ENCODE measurements around the gene TGFB1I1. TPM values are rescaled to one million over a fixed set of nuclear protein-coding genes. Genes with fewer than 3 reads are reported as not detected.
A peak's percentile ranks its signal among the peaks of the same experiment; 100 is the strongest.

TGFB1I1 gene
- total RNA-seq, 2 experiments from 2014 or later, result 0.12 TPM; not detected in 1

GRCh38 chr16:31464781-31465260, 7.1 kb upstream of the TGFB1I1 start:
- Mint-ChIP-seq H3K36me3 (ENCODE audit: low read depth) (peaks cover 10% of the 10 kb centered on the region), H3K27me3 (ENCODE audit: low read depth) (no peaks in the 10 kb centered on the region), H3K9me3 (no peaks in the 10 kb centered on the region), H3K4me1 (ENCODE audit: low read depth) (peaks cover 14% of the 10 kb centered on the region), H3K27ac (no peak overlapping the region), H3K4me3 (no peak overlapping the region)
- intact Hi-C loops (cut with micrococcal nuclease), result no loop called here
- CTCF ChIA-PET, result no interaction called here
- no peak for DNase-seq

DNA sequence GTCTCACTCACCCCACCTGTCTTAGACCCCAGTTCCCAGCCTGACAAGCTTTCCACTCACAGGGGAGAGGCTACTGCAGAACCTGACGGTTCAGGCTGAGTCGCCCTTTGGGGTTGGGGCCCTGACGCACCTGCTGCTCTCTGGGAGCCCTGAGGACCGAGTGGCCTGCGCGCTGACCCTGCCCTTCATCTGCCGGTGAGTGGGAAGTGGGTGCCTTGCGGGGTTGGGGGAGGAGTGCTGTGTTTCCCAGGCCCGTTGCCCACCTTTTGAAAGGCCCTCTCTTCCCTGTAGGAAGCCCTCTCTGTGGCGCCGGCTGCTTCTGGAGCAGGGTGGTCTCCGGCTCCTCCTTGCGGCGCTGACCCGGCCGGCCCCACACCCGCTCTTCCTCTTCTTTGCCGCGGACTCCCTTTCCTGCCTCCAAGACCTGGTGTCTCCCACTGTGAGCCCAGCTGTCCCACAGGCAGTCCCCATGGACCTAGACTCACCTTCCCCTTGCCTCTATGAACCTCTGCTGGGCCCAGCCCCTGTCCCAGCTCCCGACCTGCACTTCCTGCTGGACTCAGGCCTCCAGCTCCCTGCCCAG, 6.1 kb upstream of the TGFB1I1 start:
- Mint-ChIP-seq H3K9me3 (no peaks in the 10 kb centered on the region), H3K4me1 (ENCODE audit: low read depth) (peaks cover 7% of the 10 kb centered on the region), H3K36me3 (ENCODE audit: low read depth) (peaks cover 10% of the 10 kb centered on the region), H3K27me3 (ENCODE audit: low read depth) (no peaks in the 10 kb centered on the region), H3K27ac (no peak overlapping the region), H3K4me3 (no peak overlapping the region)
- DNase-seq, result no peak
- CTCF ChIA-PET, result no interaction called here
- intact Hi-C loops (cut with micrococcal nuclease), result no loop called here

DNA sequence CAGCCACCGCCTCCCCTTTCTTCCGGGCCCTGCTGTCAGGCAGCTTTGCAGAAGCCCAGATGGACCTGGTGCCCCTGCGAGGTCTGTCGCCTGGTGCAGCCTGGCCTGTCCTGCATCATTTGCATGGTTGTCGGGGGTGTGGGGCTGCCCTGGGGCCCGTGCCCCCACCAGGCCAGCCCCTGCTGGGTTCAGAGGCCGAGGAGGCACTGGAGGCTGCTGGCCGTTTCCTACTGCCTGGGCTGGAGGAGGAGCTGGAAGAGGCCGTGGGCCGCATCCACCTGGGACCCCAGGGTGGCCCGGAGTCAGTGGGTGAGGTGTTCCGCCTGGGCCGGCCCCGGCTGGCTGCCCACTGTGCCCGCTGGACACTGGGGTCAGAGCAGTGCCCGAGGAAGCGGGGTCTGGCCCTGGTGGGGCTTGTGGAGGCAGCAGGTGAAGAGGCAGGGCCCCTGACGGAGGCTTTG, 5.5 kb upstream of the TGFB1I1 start:
- peaks cover 10% of the 10 kb centered on the region for H3K36me3 Mint-ChIP-seq (ENCODE audit: low read depth)
- no peak overlapping the region for H3K27ac Mint-ChIP-seq
- H3K9me3 Mint-ChIP-seq, result no peaks in the 10 kb centered on the region
- intact Hi-C loops (cut with micrococcal nuclease), result no loop called here
- no peak overlapping the region for H3K4me3 Mint-ChIP-seq
- peaks cover 7% of the 10 kb centered on the region for H3K4me1 Mint-ChIP-seq (ENCODE audit: low read depth)
- CTCF ChIA-PET, result no interaction called here
- H3K27me3 Mint-ChIP-seq (ENCODE audit: low read depth), result peaks cover 3% of the 10 kb centered on the region
- no peak for DNase-seq

DNA sequence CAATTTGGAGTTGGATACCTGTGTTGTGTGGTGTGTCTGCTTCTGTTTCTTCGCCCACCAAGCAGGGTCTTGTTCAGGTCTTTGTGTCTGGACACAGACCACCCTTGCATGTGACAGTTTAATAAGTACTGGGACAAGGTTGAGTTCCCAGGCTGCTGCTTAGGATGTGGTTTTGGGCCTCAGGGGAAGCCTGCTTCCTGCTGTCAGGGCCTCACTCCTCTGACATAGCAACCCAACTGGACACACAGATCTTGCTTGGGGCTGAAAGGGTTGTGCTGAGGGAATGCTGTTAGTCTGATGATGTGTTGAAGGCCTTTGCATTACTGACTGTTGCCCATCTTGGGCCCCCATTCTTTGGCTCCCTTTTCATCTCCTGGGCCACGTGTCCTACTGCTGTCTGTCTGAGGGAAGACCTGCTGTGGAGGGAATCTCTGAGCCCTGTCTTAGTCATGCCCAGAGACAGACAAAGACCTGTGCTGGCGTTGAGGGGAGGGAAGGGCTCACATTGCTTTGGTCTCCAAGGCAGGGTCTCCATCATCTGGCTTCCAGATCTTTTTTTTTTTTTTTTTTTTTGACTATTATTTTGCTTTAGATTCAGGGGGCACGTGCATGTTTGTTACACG, 4.7 kb upstream of the TGFB1I1 start:
- Mint-ChIP-seq H3K27ac (no peak overlapping the region), H3K27me3 (ENCODE audit: low read depth) (peaks cover 3% of the 10 kb centered on the region), H3K9me3 (no peaks in the 10 kb centered on the region), H3K4me3 (no peak overlapping the region), H3K36me3 (ENCODE audit: low read depth) (peaks cover 10% of the 10 kb centered on the region), H3K4me1 (ENCODE audit: low read depth) (peaks cover 8% of the 10 kb centered on the region)
- intact Hi-C loops (cut with micrococcal nuclease), result no loop called here
- no peak for DNase-seq
- CTCF ChIA-PET, result no interaction called here

DNA sequence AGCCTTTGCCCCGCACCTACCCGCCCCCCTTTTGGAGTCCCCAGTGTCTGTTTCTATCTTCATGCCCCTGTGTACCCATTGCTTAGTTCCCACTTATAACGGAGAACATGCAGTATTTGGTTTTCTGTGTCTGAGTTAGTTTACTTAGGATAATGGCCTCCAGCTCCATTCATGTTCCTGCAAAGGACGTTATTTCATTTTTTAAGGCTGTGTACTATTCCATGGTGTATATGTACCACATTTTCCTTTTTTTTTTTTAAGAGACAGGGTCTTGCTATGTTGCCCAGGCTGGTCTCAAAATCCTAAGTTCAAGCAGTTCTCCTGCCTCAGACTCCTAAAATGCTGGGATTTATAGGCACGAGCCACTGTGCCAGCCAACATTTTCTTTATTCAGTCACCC, 4.1 kb upstream of the TGFB1I1 start:
- no peak overlapping the region for H3K27ac Mint-ChIP-seq
- intact Hi-C loops (cut with micrococcal nuclease), result no loop called here
- H3K4me1 Mint-ChIP-seq (ENCODE audit: low read depth), result peaks cover 8% of the 10 kb centered on the region
- no peak for DNase-seq
- H3K9me3 Mint-ChIP-seq, result no peaks in the 10 kb centered on the region
- CTCF ChIA-PET, result no interaction called here
- H3K27me3 Mint-ChIP-seq (ENCODE audit: low read depth), result peaks cover 9% of the 10 kb centered on the region
- H3K36me3 Mint-ChIP-seq (ENCODE audit: low read depth), result peaks cover 8% of the 10 kb centered on the region
- no peak overlapping the region for H3K4me3 Mint-ChIP-seq

- no peak overlapping the region for H3K4me3 Mint-ChIP-seq
- no peak overlapping the region for H3K27ac Mint-ChIP-seq
- CTCF ChIA-PET, result no interaction called here
These were observed 1.3 kb upstream of the TGFB1I1 start for GRCh38 chr16:31470615-31471014.

GRCh38 chr16:31471241-31471874, 594 bp upstream of the TGFB1I1 start:
- no peak overlapping the region for H3K4me3 Mint-ChIP-seq
- DNase-seq, result no peak
- H3K27me3 Mint-ChIP-seq (ENCODE audit: low read depth), result peaks cover 18% of the 10 kb centered on the region
- no peaks in the 10 kb centered on the region for H3K9me3 Mint-ChIP-seq
- no peaks in the 10 kb centered on the region for H3K36me3 Mint-ChIP-seq (ENCODE audit: low read depth)
- CTCF ChIA-PET, result no interaction called here
- intact Hi-C loops (cut with micrococcal nuclease), result no loop called here
- H3K4me1 Mint-ChIP-seq (ENCODE audit: low read depth), result peaks cover 12% of the 10 kb centered on the region
- H3K27ac Mint-ChIP-seq, result no peak overlapping the region

More at GRCh38 chr16:31470615-31471014, 1.3 kb upstream of the TGFB1I1 start:
- peaks cover 8% of the 10 kb centered on the region for H3K4me1 Mint-ChIP-seq (ENCODE audit: low read depth)
- intact Hi-C loops (cut with micrococcal nuclease), result no loop called here
- H3K27me3 Mint-ChIP-seq (ENCODE audit: low read depth), result peaks cover 16% of the 10 kb centered on the region
- H3K36me3 Mint-ChIP-seq (ENCODE audit: low read depth), result peaks cover under 1% of the 10 kb centered on the region
- H3K9me3 Mint-ChIP-seq, result no peaks in the 10 kb centered on the region
- DNase-seq, result no peak

DNA sequence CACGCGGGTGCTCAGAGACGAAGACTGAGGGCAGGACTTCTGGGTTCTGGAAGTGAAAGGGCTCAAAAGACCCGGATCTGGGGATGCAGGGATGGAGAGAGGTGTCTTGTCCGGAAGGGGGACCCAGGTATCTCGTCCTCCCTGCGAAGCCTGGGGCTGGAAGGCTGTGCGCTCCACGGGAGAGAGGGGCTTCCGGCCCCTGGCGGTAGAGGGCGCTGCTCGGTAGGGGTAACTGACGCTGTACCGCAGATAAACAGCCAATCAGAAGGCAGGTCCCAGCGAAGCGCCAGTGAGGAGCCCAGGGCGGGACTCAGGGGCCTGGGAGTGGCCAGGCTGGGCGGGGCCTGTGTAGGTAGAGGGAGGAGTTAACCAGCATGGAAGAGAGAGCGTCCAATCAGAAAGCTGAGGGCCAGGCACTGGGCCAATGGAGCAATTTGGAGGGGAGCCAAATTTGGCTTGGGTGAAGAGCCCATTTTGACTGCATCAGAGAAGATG, 804 bp downstream of the TGFB1I1 start:
- peaks cover 13% of the 10 kb centered on the region for H3K4me1 Mint-ChIP-seq (ENCODE audit: low read depth)
- H3K4me3 Mint-ChIP-seq, result peak overlapping the region; percentile 46
- H3K9me3 Mint-ChIP-seq, result no peaks in the 10 kb centered on the region
- intact Hi-C loops (cut with micrococcal nuclease), result no loop called here
- peaks cover 22% of the 10 kb centered on the region for H3K27me3 Mint-ChIP-seq (ENCODE audit: low read depth)
- no peaks in the 10 kb centered on the region for H3K36me3 Mint-ChIP-seq (ENCODE audit: low read depth)
- CTCF ChIA-PET, result no interaction called here
- DNase-seq, result peak; percentile 56
- no peak overlapping the region for H3K27ac Mint-ChIP-seq

GRCh38 chr16:31473264-31473984, 1.5 kb downstream of the TGFB1I1 start:
- Mint-ChIP-seq H3K9me3 (no peaks in the 10 kb centered on the region), H3K4me3 (no peak overlapping the region), H3K4me1 (ENCODE audit: low read depth) (peaks cover 16% of the 10 kb centered on the region), H3K27ac (no peak overlapping the region), H3K36me3 (ENCODE audit: low read depth) (no peaks in the 10 kb centered on the region), H3K27me3 (ENCODE audit: low read depth) (peaks cover 22% of the 10 kb centered on the region)
- intact Hi-C loops (cut with micrococcal nuclease), result no loop called here
- no peak for DNase-seq
- CTCF ChIA-PET, result no interaction called here

GRCh38 chr16:31474173-31474714, 2.3 kb downstream of the TGFB1I1 start:
- intact Hi-C loops (cut with micrococcal nuclease), result no loop called here
- no peak overlapping the region for H3K27ac Mint-ChIP-seq
- H3K27me3 Mint-ChIP-seq (ENCODE audit: low read depth), result peaks cover 22% of the 10 kb centered on the region
- H3K36me3 Mint-ChIP-seq (ENCODE audit: low read depth), result no peaks in the 10 kb centered on the region
- no peak overlapping the region for H3K4me3 Mint-ChIP-seq
- peaks cover 16% of the 10 kb centered on the region for H3K4me1 Mint-ChIP-seq (ENCODE audit: low read depth)
- DNase-seq, result no peak
- H3K9me3 Mint-ChIP-seq, result no peaks in the 10 kb centered on the region
- CTCF ChIA-PET, result interaction anchor here (1.7 kb wide), 1 partner anchor 14 kb away, joined by 4 read pairs; no protein-coding TSS in a partner anchor

DNA sequence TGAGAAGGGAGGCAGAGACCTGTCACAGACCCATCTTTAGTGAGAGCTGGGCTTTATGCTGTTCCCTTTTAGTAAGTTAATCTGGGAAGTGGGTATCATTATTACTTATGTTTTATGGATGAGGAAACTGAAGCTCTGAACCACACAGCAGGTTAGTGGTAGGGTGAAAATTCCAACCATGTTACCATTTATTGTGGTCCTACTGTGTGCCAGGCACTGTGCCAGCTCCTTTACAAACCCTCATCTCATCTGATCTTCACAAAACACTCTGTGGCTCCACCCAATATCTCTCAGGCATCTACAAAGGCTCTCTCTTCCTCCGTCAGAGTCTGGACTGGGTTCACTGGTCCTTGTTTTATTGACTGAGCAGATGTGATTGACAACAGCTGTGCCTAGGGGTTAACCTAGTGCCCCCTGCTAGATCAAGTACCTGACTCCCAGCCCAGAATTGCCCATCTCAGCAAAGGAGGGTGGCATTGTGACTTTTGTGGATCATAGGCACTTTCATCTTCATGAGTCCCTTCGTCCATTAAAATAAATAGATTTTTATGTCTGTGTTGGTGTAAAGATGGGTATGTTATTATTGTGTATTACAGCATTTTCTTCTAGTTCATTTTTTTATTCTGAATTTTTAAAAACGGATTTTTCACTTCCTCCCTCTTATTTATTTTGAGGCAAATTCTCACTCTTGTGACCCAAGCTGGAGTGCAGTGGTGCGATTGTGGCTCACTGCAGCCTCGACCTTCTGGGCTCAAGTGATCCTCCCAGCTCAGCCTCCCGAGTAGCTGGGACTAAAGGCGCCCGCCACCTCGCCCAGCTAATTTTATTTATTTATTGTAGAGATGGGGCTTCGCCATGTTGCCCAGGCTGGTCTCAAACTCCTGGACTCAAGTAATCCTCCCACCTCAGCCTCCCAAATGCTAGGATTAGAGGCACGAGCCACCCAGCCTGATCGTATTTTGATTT, 3.1 kb downstream of the TGFB1I1 start:
- peaks cover 22% of the 10 kb centered on the region for H3K27me3 Mint-ChIP-seq (ENCODE audit: low read depth)
- peaks cover 16% of the 10 kb centered on the region for H3K4me1 Mint-ChIP-seq (ENCODE audit: low read depth)
- CTCF ChIA-PET, result interaction anchor here (1.7 kb wide), 1 partner anchor 14 kb away, joined by 4 read pairs; no protein-coding TSS in a partner anchor
- no peak overlapping the region for H3K4me3 Mint-ChIP-seq
- intact Hi-C loops (cut with micrococcal nuclease), result no loop called here
- no peaks in the 10 kb centered on the region for H3K9me3 Mint-ChIP-seq
- DNase-seq, result no peak
- H3K27ac Mint-ChIP-seq, result no peak overlapping the region
- no peaks in the 10 kb centered on the region for H3K36me3 Mint-ChIP-seq (ENCODE audit: low read depth)
